ENCODE measurements around the gene IPO11.
A peak's percentile ranks its signal among the peaks of the same experiment; 100 is the strongest.

The IPO11 gene

DNA sequence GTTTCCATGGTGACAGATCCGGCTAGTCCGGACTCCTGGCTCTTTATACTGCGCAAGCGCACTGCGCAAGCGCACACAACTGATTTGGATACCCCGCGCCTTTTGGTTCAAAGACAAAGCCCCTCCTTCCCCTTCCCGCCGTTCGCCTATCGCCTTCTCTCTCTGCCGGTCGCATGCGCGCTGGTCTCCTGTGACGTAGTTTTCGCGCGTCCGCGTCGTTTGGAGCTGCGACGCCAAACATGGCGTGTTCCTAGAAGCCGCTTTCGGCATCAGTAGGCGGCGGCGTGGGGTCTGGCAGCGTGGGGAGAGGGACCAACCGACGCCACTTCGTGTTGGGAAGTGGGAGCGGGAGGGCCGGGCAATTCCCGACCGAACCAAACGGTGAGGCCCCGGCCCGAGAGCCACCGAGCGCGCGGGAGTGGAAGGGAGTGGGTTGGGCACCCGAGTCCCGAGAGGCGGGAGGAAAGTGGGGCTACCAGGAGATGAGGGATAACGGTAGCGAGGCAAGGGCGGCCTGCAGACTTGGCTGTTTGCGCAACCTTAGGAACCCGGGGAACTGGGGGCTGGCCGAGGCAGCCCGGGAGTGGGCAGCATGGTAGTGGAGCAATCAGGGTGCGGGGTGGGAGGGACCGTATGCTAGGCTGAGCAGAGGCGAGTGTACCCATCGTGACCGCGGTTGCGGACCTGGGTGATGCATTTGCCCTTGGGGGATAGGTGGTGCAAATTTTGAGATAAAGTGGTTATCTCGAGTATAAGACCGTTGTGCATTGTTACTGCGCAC is at the start of gene IPO11:
Gene IPO11 (plus strand): TSS at position 215 of the 781 bp plus-strand sequence. CDS start 24,517 bp downstream, outside the sequence.
- peak; percentile 94 to 96 for DNase-seq (ENCODE audit: low read depth in 2 of 2)

DNA sequence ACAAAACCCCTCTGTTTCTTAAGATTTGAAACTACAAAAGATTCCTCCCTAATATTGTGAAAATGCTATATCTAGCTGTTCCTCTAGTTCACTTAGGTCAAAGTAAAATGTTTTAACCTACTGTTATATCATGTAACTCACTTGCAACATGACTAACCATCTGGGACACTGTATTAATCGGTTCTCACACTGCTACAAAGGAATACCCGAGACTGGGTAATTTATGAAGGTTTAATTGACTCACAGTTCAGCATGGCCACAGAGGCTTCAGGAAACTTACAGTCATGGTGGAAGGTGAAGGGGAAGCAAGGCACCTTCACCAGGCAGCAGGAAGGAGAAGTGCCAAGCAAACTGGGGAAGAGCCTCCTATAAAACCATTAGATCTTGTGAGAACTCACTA is 43.5 kb upstream of the IPO11 start:
- no peak for DNase-seq (ENCODE audit: low read depth in 2 of 2)

DNA sequence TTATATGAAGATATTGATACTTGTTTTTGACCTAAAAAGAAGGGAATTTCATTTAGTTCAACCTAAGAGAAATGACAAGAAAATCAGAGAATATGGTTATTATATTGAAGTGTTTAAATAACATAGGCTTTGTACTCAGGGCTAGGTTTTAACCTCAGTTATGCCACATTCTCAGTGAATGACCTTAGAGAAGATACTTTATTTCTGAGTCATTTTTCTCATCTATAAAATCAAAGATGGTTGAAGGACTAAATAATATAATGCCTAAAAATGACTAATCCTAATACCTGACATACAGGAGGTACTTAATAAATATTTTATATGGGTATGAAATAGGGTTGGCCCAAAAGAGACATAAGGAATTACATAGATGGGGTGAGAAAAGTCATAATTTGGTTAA is 41.2 kb upstream of the IPO11 start:
- no peak for DNase-seq (ENCODE audit: low read depth in 2 of 2)

DNA sequence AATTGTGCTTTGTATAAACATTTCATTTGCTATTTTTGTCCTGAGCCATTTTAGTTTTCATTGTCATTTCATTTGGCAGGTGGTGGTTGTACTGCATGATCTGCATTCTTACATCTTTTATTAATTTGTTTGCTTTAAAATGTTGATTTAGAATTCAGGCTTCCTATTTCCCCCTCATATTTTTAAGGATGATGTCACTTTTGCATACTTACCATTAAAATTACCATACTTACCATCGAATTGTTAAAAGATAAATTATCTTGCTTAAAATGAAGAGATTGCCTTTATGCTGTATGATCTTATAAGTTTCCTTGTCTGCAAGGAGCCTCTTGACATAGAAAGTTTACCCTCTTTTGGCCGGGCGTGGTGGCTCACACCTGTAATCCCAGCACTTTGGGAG is 40.0 kb upstream of the IPO11 start:
- no peak for DNase-seq (ENCODE audit: low read depth in 2 of 2)

DNA sequence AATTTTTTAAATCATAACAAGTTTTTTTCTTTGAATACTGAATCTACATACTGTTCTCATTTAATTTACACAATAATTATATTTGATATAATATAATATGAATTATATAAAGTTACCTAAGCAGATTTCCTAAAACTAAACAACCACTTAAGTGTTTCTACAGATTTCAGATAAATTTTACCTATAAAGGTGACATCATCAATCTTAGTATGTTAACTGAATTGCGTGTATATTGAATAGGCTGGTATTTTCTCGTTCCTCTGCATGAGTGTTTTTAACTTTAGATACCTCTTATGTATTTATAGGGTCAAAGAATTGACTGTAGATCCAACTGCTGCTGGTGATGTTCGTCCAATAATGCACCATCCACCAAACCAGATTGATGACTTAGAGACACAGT is 39.2 kb upstream of the IPO11 start:
- no peak for DNase-seq (ENCODE audit: low read depth in 2 of 2)

DNA sequence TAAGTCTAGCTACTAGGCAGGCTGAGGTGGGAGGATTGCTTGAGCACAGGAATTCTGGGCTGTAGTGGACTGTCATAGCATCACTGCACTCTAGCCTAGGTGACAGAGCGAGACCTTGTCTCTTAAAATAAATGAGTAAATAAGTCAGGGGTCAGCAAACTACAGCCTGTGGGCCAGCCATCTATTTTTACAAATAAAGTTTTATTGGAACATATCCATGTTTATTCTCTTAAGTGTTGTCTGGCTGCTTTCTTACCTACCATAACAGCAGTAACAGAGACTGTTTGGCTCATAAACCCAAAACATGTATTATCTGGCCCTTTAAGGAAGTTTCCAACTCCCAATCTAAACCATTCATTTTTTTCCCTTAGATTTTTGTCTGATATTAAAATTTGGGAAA is 38.5 kb upstream of the IPO11 start:
- DNase-seq (ENCODE audit: low read depth in 2 of 2) = no peak

DNA sequence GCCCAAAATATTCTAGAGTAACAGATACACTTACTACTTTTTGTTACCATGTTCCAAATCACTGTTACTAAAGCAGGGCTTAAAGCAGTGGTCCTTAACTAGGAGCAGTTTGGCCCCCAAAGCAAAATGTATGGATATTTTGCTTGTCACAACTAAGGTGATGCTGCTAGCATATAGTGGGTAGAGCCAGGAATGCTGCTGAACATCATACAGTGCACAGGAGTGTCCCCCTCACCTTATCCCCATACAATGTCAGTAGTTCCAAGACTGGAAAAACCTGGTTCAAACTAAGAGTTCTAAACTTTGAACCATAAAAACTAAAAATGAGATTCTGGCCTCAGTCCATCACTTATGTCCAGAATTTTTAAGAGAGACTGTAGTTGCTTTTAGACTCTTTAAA is 36.9 kb upstream of the IPO11 start:
- no peak for DNase-seq (ENCODE audit: low read depth in 2 of 2)

DNA sequence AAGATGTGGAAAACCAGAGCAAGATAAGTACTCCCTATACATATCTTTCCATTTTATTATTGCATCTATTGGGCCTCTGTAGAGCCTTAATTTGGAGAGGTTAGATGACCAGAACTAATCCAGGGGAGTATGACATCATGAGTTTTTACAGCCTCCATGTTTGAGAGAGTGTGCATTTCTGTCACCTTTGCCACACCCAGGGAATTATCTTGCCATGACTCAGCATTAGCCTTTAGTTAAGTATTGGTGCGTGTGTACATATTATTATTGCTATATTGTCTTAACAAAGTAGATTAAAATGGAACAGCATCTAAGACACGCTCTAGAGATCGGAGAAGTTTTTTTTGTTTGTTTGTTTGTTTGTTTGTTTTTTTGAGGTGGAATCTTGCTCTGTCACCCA is 36.5 kb upstream of the IPO11 start:
- no peak for DNase-seq (ENCODE audit: low read depth in 2 of 2)

DNA sequence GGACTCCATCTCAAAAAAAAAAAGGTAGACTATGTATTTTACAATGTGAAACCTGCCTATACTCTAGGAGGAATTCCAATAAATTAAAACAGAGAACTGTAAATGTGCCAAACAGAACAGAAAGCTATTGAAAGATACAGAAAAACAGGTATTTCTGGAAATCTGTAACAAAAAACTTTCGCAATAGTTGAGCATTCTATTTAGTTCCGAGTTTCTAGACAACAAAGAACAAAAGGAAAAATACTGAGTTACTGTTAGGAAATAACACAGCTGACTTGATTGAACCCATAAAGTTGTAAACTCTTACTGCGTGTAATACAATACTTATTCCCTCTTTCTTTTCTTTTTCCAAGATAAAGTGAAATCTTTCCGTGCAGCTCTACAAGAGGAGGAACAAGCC is 27.4 kb upstream of the IPO11 start:
- DNase-seq (ENCODE audit: low read depth in 2 of 2) = no peak

DNA sequence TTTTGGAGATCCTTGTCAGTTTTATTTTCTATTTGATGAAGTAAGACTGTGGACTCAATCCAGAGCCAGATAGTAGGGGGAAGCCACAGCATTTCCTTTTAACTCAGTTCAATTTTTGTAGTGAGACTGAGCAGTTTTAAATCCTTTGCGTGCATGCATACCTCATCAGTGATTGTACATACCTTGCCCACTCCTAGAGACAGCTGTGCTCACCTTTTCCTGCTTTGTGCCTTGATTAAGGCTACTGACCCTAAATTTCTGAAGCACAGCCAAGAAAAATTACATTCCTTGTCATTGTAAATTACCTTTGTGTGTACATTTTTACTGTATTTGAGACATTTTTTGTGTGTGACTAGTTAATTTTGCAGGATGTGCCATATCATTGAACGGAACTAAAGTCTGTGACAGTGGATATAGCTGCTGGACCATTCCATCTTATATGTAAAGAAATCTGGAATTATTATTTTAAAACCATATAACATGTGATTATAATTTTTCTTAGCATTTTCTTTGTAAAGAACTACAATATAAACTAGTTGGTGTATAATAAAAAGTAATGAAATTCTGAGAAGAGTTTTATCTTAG is 26.7 kb upstream of the IPO11 start:
- DNase-seq (ENCODE audit: low read depth in 2 of 2) = no peak

DNA sequence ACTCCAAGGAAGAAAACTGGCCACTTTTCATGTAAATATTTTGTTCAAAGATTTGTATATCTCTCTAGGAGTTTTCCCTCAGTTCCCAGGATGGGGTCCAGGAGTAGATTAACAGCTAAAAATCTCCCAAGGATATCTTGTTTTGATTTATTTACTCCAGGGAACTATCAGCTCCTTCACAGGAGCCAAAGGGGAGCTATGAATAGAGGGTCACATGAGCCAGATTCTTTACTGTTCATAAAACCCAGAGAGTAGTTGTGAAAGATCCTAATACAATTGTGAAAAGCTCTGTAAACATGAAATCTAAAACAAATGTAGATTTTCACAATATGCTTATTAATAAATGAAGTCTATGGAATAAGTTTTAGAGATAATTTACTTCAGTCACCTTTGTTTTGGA is 25.7 kb upstream of the IPO11 start:
- no peak for DNase-seq (ENCODE audit: low read depth in 2 of 2)

DNA sequence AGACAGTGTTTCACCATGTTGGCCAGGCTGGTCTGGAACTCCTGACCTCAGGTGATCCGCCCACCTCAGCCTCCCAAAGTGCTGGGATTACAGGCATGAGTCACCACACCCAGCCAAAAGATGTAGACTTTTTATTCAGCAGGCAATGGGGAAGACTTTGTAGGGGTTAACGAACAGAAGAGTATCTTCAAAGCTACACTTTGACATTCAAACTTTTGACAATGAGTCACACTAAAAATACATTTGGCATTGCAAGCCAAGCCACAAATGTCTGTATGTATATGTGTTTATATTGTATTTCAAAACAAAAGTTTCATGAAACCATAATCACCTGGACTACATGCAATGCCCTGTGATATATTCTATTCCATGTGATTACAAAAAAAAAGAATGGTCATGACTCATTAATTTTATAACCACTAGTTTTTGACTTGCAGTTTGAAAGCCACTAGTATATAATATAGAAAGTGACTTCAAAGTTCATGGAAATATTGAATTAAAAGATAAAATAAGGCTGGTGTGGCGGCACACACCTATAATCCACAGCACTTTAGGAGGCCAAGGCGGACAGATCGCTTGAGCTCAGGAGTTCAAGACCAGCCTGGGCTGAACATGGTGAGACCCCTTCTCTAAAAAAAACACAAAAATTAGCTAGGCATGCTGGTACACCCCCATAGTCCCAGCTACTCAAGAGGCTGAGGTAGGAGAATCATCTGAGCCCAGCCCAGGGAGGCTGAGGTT is 17.2 kb upstream of the IPO11 start:
- no peak for DNase-seq (ENCODE audit: low read depth in 2 of 2)

DNA sequence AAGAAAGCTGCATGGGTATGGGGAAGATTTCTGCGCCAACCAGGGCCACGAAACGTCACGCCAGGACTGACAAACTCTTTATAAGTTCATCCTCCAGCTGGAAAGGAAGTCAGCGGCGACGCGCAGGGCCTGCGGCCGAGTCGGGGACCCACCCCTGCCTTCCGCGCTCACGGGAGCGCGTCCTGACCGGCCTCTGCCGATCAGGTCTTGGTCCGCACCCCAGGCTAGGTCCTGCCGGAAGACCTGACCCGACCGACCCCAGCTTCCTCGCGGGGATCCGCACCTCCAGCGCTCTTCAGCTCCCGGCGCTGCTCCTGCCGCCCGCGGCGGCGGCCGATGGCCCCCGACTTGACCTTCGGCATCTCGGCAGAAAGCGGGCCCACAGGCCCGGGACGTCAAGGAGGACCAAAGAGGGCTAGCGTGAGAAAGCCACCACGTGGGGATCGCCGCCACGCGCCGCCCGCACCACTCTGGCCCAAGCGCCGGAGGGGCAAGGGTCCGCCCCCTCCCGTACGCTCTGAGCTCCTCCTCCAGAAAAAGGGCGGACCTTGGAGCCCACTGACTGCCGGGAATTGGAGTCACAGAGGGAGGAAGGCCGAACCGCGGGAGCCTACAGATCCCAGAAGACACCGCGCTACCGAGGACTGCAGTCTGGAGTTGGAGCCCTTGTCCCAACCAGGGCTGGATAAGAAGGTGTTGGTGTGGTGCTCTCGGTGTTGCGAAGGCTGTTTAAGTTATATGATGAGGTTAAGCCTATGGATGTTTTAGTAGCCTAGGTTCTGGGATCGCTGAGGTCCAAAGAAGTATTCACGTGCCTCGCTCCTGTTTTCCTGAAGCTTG is 8.9 kb upstream of the IPO11 start, which contains the start of gene DIMT1:
Gene DIMT1 (minus strand): TSS at position 495 of the 840 bp plus-strand sequence. CDS start 133 bp downstream, at position 362.
- peak; percentile 78 to 81 for DNase-seq (ENCODE audit: low read depth in 2 of 2)

DNA sequence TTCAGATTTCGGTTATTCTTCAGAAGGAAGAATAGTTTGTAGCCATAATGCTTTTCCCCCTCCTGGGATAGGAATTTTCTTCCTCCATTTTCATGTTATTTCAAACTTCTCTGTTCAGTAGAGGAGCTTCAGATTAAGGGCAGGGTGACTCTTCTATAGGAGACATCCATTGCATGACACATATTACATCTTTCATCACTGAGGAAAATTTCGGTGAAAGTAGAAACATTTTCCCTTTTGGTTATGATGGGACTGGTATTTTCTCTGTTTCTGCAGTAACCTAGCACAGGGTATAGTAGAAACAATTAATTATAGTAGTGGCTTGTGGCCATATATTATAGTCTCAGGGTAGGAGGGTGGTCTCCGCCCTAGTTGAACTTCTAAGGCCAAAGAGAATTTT is 1.1 kb downstream of the IPO11 start:
- DNase-seq (ENCODE audit: low read depth in 2 of 2) = no peak

DNA sequence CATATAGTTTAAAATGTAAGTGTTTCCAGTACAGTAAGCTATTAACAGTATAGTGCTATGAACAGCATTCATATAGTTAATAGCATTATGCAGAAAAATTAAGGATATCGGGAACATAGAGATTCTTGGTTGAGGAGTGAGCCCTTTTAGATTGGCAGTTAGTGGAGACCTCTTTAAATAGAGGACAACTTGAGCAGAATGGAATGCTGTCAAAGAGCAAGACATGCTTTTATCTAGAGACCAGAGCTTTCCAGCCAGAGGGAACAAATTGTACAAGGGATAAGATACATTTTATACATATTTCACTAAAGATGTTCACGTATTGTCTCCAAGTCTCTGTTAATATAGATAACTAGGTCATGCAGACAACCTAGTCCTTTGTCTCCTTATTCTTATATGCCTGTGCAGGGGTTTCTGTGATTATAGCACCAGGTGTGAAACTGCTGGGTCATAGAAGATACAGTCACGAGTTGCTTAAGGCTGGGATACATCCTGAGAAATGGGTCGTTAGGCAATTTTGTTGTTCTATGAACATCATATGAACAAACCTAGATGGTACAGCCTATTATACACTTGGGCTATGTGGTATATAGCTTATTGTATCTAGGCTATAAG is 6.0 kb downstream of the IPO11 start:
- DNase-seq (ENCODE audit: low read depth in 2 of 2) = no peak

DNA sequence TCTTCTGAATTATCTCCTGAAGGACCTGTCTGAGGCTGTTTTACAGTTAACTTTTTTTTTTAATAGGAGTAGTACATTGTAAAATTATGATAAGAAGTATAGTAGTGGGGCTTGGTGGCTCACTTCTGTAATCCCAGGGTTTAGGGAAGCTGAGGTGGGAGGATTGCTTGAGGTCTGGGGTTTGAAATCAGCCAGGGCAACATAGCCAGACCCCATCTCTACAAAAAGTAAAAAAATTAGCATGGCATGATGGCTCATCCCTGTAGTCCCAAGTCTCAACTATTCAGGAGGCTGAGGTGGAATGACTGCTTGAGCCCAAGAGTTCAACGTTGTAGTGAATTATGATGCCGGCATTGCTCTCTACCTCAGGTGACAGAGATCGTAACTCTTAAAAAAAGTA is 7.0 kb downstream of the IPO11 start:
- no peak for DNase-seq (ENCODE audit: low read depth in 2 of 2)

DNA sequence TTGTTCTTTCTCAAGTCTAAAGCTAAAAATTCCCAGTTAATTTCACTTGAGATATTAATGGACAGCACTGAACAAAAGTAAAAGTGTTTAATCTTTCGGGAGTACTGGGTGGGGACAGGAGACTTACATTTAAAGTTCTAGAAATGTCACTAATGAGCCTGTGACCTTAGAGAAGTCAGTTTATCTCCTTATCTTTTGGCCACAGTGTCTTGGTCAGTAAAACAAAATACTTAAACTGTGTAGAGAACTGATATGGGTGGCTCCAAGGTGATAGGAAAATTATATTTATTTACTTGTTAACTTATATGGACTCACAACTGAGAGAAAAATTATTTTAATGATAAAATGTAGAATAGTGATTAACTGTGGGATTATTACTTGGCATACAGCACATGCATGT is 8.9 kb downstream of the IPO11 start:
- DNase-seq (ENCODE audit: low read depth in 2 of 2) = no peak

DNA sequence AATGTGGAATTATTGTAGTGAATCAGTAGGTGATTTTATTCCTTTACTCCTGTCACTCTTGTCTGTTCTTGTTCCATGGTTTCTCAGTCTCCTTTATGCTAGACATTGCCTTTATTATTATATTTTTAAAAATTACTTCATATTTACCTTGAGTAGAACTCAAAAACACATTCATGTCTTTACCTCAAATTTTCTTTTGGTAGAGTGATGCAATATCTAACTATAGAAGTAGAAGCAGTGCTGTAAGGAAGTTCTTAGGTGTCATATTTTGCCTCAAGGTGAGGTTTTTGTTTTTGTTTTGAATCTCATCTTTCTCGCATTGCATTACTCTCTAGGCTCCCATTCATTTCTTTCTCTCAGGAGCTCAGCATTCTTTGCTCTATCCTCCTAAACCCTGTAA is 12.2 kb downstream of the IPO11 start:
- no peak for DNase-seq (ENCODE audit: low read depth in 2 of 2)

DNA sequence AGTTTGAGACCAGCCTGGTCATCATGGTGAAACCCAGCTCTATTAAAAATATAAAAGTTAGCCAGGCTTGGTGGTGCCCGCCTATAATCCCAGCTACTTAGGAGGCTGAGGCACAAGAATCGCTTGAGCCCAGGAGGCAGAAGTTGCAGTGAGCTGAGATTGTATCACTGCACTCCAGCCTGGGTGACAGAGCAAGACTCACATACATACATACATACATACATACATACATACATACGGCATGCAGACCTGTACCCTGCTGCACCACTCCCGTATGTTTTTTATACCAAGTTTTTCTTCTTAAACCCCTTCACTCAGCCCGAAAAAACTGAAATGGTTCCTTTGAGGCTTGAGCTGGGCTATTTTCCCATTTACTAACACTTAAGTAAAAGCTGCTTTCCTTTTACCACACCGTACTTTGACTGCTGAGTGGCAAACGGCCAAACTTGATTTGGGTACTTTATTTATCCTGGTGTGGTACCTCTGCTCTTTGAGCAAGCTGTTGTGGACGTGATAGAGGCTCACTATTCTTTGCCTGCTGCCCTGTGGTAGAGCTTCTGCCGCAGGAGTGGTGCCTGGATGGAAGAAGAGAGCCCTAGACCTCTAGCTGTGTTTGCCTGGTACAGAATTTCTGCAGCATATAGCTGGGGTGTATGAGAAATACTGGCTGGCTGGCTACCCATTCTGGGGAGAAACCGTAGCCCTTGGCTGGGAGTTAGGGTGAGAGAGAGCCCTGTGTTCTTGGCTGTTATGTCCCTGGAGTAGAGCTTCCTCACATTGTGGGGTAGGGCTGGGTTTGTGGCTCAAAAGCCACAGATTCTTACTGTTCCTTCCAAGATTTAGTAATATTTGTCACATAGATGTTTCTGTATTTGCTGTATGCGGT is 19.4 kb downstream of the IPO11 start:
- DNase-seq (ENCODE audit: low read depth in 2 of 2) = no peak

DNA sequence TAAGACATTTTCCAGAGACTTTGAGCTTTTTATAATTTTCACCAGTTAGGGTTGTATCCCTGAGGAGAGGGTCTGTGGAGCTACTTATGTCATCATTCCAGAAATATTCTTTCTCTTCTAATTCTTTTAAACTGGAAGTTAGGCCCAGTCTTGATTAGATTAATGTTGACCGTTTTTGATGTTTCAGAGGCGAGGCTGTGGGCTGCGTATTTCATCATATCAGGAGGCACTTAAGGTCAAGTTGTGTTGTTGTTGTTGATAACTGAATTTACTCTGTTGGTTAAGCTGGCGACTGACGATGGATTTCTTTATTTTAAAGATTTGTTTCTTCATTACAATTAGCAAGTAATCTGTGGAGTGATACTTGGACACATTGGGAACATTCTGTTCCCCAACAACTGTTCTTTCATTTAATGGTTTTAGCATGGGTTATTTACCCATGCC is 20.1 kb downstream of the IPO11 start:
- DNase-seq (ENCODE audit: low read depth in 2 of 2) = no peak

Measured in stimulated activated CD4-positive, alpha-beta T cell treated with anti-CD3 and anti-CD28 coated beads, Interleukin-1b, Interleukin-23, amount 100 ng/mL, for 1 hour (primary cell).